ENCODE data around the gene PTOV1.

DNA sequence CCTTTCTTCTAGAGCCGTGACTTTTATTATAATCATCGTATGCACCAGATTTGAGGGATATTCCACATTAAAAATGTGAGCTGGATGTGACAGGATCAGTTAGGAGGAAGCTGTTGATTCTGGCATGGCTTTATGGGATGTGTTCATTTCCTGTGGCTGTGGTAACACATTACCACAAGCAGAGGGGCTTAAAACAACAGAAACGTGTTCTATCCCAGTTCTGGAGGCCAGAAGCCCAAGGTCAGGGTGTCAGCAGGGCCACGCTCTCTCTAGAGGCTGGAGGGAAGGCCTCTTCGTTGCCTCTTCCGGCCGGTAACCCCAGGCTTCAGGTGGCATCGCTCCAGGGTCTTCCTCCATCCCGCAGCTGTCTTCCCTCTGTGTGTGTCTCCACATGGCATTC, 18.4 kb upstream of the PTOV1 start:
- TF ChIP-seq, protein P1, sequence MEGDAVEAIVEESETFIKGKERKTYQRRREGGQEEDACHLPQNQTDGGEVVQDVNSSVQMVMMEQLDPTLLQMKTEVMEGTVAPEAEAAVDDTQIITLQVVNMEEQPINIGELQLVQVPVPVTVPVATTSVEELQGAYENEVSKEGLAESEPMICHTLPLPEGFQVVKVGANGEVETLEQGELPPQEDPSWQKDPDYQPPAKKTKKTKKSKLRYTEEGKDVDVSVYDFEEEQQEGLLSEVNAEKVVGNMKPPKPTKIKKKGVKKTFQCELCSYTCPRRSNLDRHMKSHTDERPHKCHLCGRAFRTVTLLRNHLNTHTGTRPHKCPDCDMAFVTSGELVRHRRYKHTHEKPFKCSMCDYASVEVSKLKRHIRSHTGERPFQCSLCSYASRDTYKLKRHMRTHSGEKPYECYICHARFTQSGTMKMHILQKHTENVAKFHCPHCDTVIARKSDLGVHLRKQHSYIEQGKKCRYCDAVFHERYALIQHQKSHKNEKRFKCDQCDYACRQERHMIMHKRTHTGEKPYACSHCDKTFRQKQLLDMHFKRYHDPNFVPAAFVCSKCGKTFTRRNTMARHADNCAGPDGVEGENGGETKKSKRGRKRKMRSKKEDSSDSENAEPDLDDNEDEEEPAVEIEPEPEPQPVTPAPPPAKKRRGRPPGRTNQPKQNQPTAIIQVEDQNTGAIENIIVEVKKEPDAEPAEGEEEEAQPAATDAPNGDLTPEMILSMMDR (IDR thresholded peaks at IDR 0.05): no peak
- no peak for TF ChIP-seq KAT7 (CRISPR knock-in tag; IDR thresholded peaks at IDR 0.05; ENCODE audit: borderline replicate concordance)

Data from WTC11 (cell line).